ENCODE measurements around the gene IL24. TPM values are rescaled to one million over a fixed set of nuclear protein-coding genes. Genes with fewer than 3 reads are reported as not detected.
"Not testable (repeated sequence)": the region's sequence is repeated elsewhere in the genome, so short reads cannot be mapped to it uniquely, and the experiment has no call there.

IL24 gene
- total RNA-seq, 5 donors from 2014 or later (not counting 1 experiment from before 2014, with no cell fraction given) = 0.18 to 0.22 TPM; not detected in 3

DNA sequence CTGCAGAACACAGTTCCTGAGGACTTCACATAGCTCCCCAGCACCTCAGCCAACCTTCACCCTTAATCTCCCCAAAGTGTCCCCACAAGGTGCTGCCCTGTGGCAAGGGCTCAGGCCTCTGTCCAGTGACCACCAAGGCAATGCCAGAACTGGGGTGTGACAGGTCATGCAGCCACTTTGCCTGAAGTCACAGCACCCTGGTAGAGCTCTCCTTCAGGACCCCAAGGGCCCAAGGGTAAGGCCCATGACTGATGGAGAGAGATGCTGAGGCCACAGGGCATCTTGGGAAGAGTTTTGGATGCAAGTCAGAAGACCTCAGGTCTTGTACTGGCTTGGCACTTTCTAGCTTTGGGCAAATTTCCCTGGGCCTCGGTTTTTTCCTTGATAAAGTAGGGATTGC, 25.3 kb downstream of the IL24 start:
- Histone ChIP-seq H3K27ac (ENCODE audit: low read length) (peak overlapping the region; percentile 89), H3K4me1 (ENCODE audit: control insufficient read depth in 1 of 2, extremely low read depth in 1 of 2, insufficient read depth in 2 of 2, low read length in 2 of 2) (peaks cover 30 to 73% of the 10 kb centered on the region in 2 experiments), H3K9me3 (no peaks in the 10 kb centered on the region), H3K27me3 (replicated peaks in 1 of 2; ENCODE audit: control insufficient read depth in 2 of 2, extremely low read depth in 1 of 2, insufficient read depth in 2 of 2, low read length in 1 of 2) (no peaks in the 10 kb centered on the region), H3K36me3 (ENCODE audit: control insufficient read depth in 2 of 2, extremely low read depth in 1 of 2, insufficient read depth in 1 of 2, low read length in 1 of 2) (peaks cover 0 to 2% of the 10 kb centered on the region in 2 donors), H3K4me3 (ENCODE audit: control insufficient read depth in 1 of 2, extremely low read depth in 1 of 2, low read length in 1 of 2) (peak overlapping the region; percentile 83 to 93)
- Mint-ChIP-seq H3K27ac (no peak overlapping the region), H3K36me3 (peaks cover 24% of the 10 kb centered on the region), H3K4me1 (peaks cover 19 to 37% (median 32%) of the 10 kb centered on the region in 3 donors), H3K4me3 (no peak overlapping the region), H3K27me3 (no peaks in the 10 kb centered on the region), H3K9me3 (no peaks in the 10 kb centered on the region)
- DNase-seq (no peak), ATAC-seq (replicated peaks in 1 of 4) (no peak)
- CTCF ChIA-PET = interaction anchor here (0.7 to 3.5 kb wide), 13 partner anchors 9 to 377 kb away, joined by 3 to 52 read pairs (median 7); no protein-coding TSS in a partner anchor
- no CpG with 5 or more reads among the region's 1 CpG for WGBS (ENCODE audit: insufficient coverage)
- POLR2A ChIA-PET = interaction anchor here (0.6 to 1.3 kb wide), 6 partner anchors 10 to 105 kb away, joined by 3 to 7 read pairs (median 4); no protein-coding TSS in a partner anchor

- Histone ChIP-seq H3K9me3 (no peaks in the 10 kb centered on the region), H3K27me3 (replicated peaks in 1 of 2; ENCODE audit: control insufficient read depth in 2 of 2, extremely low read depth in 1 of 2, insufficient read depth in 2 of 2, low read length in 1 of 2) (no peaks in the 10 kb centered on the region), H3K27ac (ENCODE audit: low read length) (peak overlapping the region; percentile 89), H3K4me3 (ENCODE audit: control insufficient read depth in 1 of 2, extremely low read depth in 1 of 2, low read length in 1 of 2) (peak overlapping the region; percentile 83 to 93), H3K36me3 (ENCODE audit: control insufficient read depth in 2 of 2, extremely low read depth in 1 of 2, insufficient read depth in 1 of 2, low read length in 1 of 2) (no peaks in the 10 kb centered on the region), H3K4me1 (ENCODE audit: control insufficient read depth in 1 of 2, extremely low read depth in 1 of 2, insufficient read depth in 2 of 2, low read length in 2 of 2) (peaks cover 30 to 70% of the 10 kb centered on the region in 2 experiments)
- ChIA-PET POLR2A (interaction anchor here in 1 of 2 donors (1.0 to 1.1 kb wide), 2 partner anchors 14 to 105 kb away, joined by 3 to 7 read pairs; no protein-coding TSS in a partner anchor), CTCF (interaction anchor here (1.0 to 3.5 kb wide), 5 partner anchors 9 to 197 kb away, joined by 3 to 52 read pairs (median 17); no protein-coding TSS in a partner anchor)
- Mint-ChIP-seq H3K36me3 (peaks cover 16% of the 10 kb centered on the region), H3K4me1 (peaks cover 20 to 37% (median 32%) of the 10 kb centered on the region in 3 donors), H3K27ac (no peak overlapping the region), H3K9me3 (no peaks in the 10 kb centered on the region), H3K4me3 (no peak overlapping the region), H3K27me3 (no peaks in the 10 kb centered on the region)
- 28% methylated on average over 6 of the region's 12 CpGs for WGBS (ENCODE audit: insufficient coverage)
- peak; percentile 66 to 92 (median 83) for DNase-seq
- peak; percentile 79 to 86 (median 83) for ATAC-seq (replicated peaks in 1 of 4)
Measured at GRCh38 chr1:206923009-206923960, 26.0 kb downstream of the IL24 start.

DNA sequence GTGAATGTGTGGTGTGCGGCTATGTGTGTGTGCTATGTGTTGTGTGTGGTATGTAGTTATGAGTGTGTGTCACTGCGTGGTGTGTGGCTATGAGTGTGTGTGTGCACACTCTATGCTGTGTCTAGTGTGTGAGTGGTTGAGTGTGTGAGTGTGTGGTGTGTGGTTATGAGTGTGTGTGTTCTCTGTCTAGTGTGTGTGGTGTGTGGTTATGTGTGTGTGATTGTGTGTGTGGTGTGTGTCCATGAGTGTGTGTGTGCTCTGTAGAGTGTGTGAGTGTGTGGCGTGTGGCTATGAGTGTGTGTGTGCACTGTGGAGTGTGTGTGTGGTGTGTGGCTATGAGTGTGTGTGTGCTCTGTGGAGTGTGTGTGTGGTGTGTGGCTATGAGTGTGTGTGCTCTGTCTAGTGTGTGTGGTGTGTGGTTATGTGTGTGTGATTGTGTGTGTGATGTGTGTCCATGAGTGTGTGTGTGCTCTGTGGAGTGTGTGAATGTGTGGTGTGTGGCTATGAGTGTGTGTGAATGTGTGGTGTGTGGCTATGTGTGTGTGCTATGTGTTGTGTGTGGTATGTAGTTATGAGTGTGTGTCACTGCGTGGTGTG, 26.8 kb downstream of the IL24 start:
- H3K27ac Mint-ChIP-seq; H3K27me3 Mint-ChIP-seq; H3K9me3 ChIP-seq; H3K36me3 ChIP-seq (ENCODE audit: control insufficient read depth in 2 of 2, extremely low read depth in 1 of 2, insufficient read depth in 1 of 2, low read length in 1 of 2); POLR2A ChIA-PET; H3K27me3 ChIP-seq (replicated peaks in 1 of 2; ENCODE audit: control insufficient read depth in 2 of 2, extremely low read depth in 1 of 2, insufficient read depth in 2 of 2, low read length in 1 of 2); DNase-seq; H3K4me3 Mint-ChIP-seq; ATAC-seq (replicated peaks in 1 of 4); H3K9me3 Mint-ChIP-seq: not testable (repeated sequence)
- Mint-ChIP-seq H3K4me1 (peaks cover 24 to 29% (median 29%) of the 10 kb centered on the region in 3 donors), H3K36me3 (peaks cover 13% of the 10 kb centered on the region)
- peak overlapping the region in 1 of 2 donors; percentile 11 for H3K4me3 ChIP-seq (ENCODE audit: control insufficient read depth in 1 of 2, extremely low read depth in 1 of 2, low read length in 1 of 2)
- H3K27ac ChIP-seq (ENCODE audit: low read length) = peak overlapping the region; percentile 89
- H3K4me1 ChIP-seq (ENCODE audit: control insufficient read depth in 1 of 2, extremely low read depth in 1 of 2, insufficient read depth in 2 of 2, low read length in 2 of 2) = peaks cover 27 to 62% of the 10 kb centered on the region in 2 experiments
- WGBS (ENCODE audit: insufficient coverage) = 75% methylated on average over 3 of the region's 4 CpGs
- CTCF ChIA-PET = interaction anchor here in 1 of 2 donors (1.0 to 4.6 kb wide), 4 partner anchors 10 to 189 kb away, joined by 3 to 52 read pairs (median 22); no protein-coding TSS in a partner anchor

DNA sequence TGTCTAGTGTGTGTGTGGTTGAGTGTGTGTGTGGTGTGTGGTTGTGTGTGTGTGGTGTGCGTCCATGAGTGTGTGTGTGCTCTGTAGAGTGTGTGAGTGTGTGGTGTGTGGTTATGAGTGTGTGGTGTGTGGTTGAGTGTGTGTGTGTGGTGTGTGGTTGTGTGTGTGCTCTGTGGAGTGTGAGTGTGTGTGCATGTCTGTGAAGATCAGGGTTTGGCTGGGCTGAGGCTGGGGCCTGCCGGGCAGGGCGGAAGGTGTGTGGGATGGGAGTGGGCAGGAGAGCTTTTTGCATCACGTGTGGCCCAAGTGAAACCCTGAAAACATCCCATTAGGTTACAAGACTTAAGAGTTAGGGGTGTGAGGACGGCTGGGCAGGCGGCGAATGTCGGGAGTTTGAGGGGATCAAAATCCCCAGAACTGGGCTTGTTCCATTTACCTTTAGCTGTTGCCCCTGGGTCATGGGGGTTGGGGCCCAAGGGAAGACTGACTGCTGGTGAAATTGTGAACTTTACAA, 27.4 kb downstream of the IL24 start:
- 20% methylated on average over 1 of the region's 8 CpGs for WGBS (ENCODE audit: insufficient coverage)
- H3K27me3 Mint-ChIP-seq = no peaks in the 10 kb centered on the region
- no peaks in the 10 kb centered on the region for H3K9me3 Mint-ChIP-seq
- Histone ChIP-seq H3K27me3 (replicated peaks in 1 of 2; ENCODE audit: control insufficient read depth in 2 of 2, extremely low read depth in 1 of 2, insufficient read depth in 2 of 2, low read length in 1 of 2) (no peaks in the 10 kb centered on the region), H3K4me1 (ENCODE audit: control insufficient read depth in 1 of 2, extremely low read depth in 1 of 2, insufficient read depth in 2 of 2, low read length in 2 of 2) (peaks cover 27 to 57% of the 10 kb centered on the region in 2 experiments), H3K27ac (ENCODE audit: low read length) (peak overlapping the region; percentile 89), H3K4me3 (ENCODE audit: control insufficient read depth in 1 of 2, extremely low read depth in 1 of 2, low read length in 1 of 2) (no peak overlapping the region), H3K9me3 (no peaks in the 10 kb centered on the region), H3K36me3 (ENCODE audit: control insufficient read depth in 2 of 2, extremely low read depth in 1 of 2, insufficient read depth in 1 of 2, low read length in 1 of 2) (no peaks in the 10 kb centered on the region)
- no peak overlapping the region for H3K4me3 Mint-ChIP-seq
- ATAC-seq (replicated peaks in 1 of 4) (no peak), DNase-seq (no peak)
- CTCF ChIA-PET = interaction anchor here in 1 of 2 donors (0.6 to 4.6 kb wide), 5 partner anchors 9 to 885 kb away, joined by 3 to 33 read pairs (median 4); no protein-coding TSS in a partner anchor
- POLR2A ChIA-PET = interaction anchor here in 1 of 2 donors (0.6 kb wide), 1 partner anchor 303 kb away, joined by 3 read pairs; no protein-coding TSS in a partner anchor
- H3K36me3 Mint-ChIP-seq = peaks cover 13% of the 10 kb centered on the region
- peaks cover 27 to 32% (median 30%) of the 10 kb centered on the region in 3 donors for H3K4me1 Mint-ChIP-seq
- no peak overlapping the region for H3K27ac Mint-ChIP-seq

DNA sequence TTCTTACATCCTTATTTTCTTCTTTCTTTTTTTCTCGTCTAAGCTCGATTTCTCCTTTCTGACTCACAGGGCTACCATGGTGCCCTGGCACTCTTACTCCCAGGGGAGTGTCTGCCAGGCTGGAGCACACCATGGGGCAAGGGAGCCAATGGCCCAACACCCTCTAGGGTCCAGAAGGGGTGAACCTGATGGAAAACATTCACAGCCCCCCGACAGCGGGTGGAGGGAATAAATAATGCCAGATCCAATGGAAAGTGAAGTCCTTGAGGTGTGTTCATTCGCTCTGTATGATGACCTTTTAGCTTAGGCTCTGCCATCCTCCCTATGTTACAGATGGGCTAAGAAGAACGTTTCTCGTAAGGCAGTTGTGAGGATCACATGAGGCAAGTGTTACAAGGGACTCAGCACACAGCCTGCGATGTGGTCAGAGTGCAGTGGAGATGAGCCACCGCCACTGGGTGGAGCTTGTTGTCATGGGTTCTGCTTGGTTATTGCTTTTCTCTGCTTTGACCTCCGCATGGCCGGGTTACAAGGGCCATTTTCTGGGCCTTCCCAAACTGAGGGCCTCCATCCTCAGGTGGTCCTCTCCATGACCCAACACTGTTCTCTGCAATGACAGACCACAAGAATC, 28.0 kb downstream of the IL24 start:
- Histone ChIP-seq H3K27me3 (replicated peaks in 1 of 2; ENCODE audit: control insufficient read depth in 2 of 2, extremely low read depth in 1 of 2, insufficient read depth in 2 of 2, low read length in 1 of 2) (no peaks in the 10 kb centered on the region), H3K4me3 (ENCODE audit: control insufficient read depth in 1 of 2, extremely low read depth in 1 of 2, low read length in 1 of 2) (no peak overlapping the region), H3K9me3 (no peaks in the 10 kb centered on the region), H3K27ac (ENCODE audit: low read length) (peak overlapping the region; percentile 89), H3K36me3 (ENCODE audit: control insufficient read depth in 2 of 2, extremely low read depth in 1 of 2, insufficient read depth in 1 of 2, low read length in 1 of 2) (no peaks in the 10 kb centered on the region), H3K4me1 (ENCODE audit: control insufficient read depth in 1 of 2, extremely low read depth in 1 of 2, insufficient read depth in 2 of 2, low read length in 2 of 2) (peaks cover 30 to 59% of the 10 kb centered on the region in 2 experiments)
- Mint-ChIP-seq H3K4me1 (peaks cover 30 to 35% (median 32%) of the 10 kb centered on the region in 3 donors), H3K27me3 (no peaks in the 10 kb centered on the region), H3K4me3 (no peak overlapping the region), H3K27ac (no peak overlapping the region), H3K9me3 (no peaks in the 10 kb centered on the region), H3K36me3 (peaks cover 8% of the 10 kb centered on the region)
- ATAC-seq (replicated peaks in 1 of 4) = peak; percentile 16 to 36 (median 22)
- DNase-seq = peak in 33 of 35 experiments; percentile 40 to 81 (median 57)
- 16% methylated on average over 7 of the region's 11 CpGs for WGBS (ENCODE audit: insufficient coverage)
- ChIA-PET POLR2A (interaction anchor here in 1 of 2 donors (0.6 kb wide), 1 partner anchor 303 kb away, joined by 3 read pairs; no protein-coding TSS in a partner anchor), CTCF (interaction anchor here in 1 of 2 donors (0.6 to 4.6 kb wide), 5 partner anchors 9 to 885 kb away, joined by 3 to 33 read pairs (median 4); no protein-coding TSS in a partner anchor)
